Measurements from ENCODE around the gene PTPRN. TPM values are rescaled to one million over a fixed set of nuclear protein-coding genes. Genes with fewer than 3 reads are reported as not detected.
A peak's percentile ranks its signal among the peaks of the same experiment; 100 is the strongest.

The PTPRN gene
- total and polyA plus RNA-seq, 2 donors (not counting 3 experiments of a cell fraction or from before 2014, with no cell fraction given): not detected

DNA sequence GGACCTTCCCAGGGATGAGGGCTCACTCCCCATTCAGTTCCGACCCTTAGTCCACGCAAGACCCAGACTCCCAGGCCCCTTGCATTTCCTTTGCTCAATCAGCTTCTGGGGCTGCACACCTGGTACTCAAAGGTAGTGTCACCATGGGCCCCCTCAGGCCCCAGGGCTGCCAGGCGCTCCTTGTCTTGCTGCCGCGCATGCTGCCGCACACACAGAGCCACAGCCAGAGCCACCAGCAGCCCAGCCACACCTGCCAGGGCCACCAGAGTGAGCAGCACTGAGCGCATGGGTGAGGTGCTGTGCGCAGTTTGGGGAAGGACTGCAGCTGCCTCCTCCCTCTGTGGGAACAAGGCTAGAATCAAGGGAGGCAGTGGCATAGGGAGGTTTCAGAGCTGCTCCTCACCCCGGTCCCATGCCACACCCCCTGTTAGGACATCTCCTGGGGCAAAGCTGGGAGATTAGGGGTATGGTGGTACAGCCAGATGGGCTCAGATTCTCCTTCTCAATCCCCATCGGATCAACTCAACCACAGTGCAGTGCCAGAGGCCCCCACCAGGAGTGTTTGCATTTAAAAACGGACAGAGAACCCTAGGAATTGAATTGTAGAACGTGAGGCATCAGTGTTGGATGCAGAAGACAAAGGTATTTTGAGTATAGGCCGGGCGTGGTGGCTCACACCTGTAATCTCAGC is 11.3 kb downstream of the PTPRN start:
- CTCF ChIA-PET: interaction anchor here (0.8 to 11.2 kb wide), 8 partner anchors 16 to 268 kb away, joined by 3 to 253 read pairs (median 4); partner anchors contain the start of gene DNAJB2
- FAIRE-seq: no peak
- no TSS peak for BruUV-seq (replicated peaks)
- Histone ChIP-seq H2AFZ (ENCODE audit: low read depth, low read length) (no peak overlapping the region), H3K36me3 (ENCODE audit: control insufficient read depth in 2 of 2, extremely low read depth in 1 of 2, insufficient read depth in 2 of 2, low read length in 2 of 2) (no peaks in the 10 kb centered on the region), H3K27me3 (ENCODE audit: control insufficient read depth in 2 of 2, insufficient read depth in 2 of 2, low read length in 2 of 2) (peaks cover 3 to 12% of the 10 kb centered on the region in 2 experiments), H3K4me2 (ENCODE audit: insufficient read depth, low read length) (no peak overlapping the region), H3K9me1 (replicated peaks; ENCODE audit: control insufficient read depth, extremely low read depth, insufficient read depth, low read length) (no peaks in the 10 kb centered on the region), H3K4me1 (ENCODE audit: control insufficient read depth, extremely low read depth, insufficient read depth, low read length) (peaks cover 4% of the 10 kb centered on the region), H3K9ac (replicated peaks; ENCODE audit: extremely low read depth, insufficient read depth, low read length) (no peak overlapping the region), H3K27ac (ENCODE audit: insufficient read depth, low read depth, low read length) (no peak overlapping the region), H3K79me2 (ENCODE audit: control insufficient read depth, insufficient read depth, low read length) (no peaks in the 10 kb centered on the region), H3K4me3 (replicated peaks in 1 of 3; ENCODE audit: insufficient read depth in 1 of 3, low read depth in 1 of 3, low read length in 3 of 3) (no peak overlapping the region), H3K9me3 (replicated peaks; ENCODE audit: control insufficient read depth, insufficient read depth, low read length) (no peaks in the 10 kb centered on the region), H4K20me1 (replicated peaks; ENCODE audit: control insufficient read depth, extremely low read depth, insufficient read depth, low read length) (no peaks in the 10 kb centered on the region)
- intact Hi-C loops (cut with micrococcal nuclease) (loop anchor here (1.0 to 5.0 kb wide), 5 partner anchors 89 to 316 kb away; partner anchors contain the start of genes DNPEP and NHEJ1), dilution Hi-C loops (cut with MboI; ENCODE audit: extremely low pct_ligation_motif_present, low sequenced_read_pairs) (no loop called here)
- POLR2A ChIA-PET: no interaction called here
- TF ChIP-seq POLR2AphosphoS5 (IDR thresholded peaks at IDR 0.05; ENCODE audit: insufficient read depth, low read depth, low read length): no peak
- TF ChIP-seq, protein P1, sequence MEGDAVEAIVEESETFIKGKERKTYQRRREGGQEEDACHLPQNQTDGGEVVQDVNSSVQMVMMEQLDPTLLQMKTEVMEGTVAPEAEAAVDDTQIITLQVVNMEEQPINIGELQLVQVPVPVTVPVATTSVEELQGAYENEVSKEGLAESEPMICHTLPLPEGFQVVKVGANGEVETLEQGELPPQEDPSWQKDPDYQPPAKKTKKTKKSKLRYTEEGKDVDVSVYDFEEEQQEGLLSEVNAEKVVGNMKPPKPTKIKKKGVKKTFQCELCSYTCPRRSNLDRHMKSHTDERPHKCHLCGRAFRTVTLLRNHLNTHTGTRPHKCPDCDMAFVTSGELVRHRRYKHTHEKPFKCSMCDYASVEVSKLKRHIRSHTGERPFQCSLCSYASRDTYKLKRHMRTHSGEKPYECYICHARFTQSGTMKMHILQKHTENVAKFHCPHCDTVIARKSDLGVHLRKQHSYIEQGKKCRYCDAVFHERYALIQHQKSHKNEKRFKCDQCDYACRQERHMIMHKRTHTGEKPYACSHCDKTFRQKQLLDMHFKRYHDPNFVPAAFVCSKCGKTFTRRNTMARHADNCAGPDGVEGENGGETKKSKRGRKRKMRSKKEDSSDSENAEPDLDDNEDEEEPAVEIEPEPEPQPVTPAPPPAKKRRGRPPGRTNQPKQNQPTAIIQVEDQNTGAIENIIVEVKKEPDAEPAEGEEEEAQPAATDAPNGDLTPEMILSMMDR (IDR thresholded peaks at IDR 0.05; ENCODE audit: extremely low read depth in 1 of 2, insufficient read depth in 1 of 2, low read depth in 1 of 2, low read length in 2 of 2): peak; percentile 16 to 19
- DNase-seq (ENCODE audit: low read depth, low spot score): no peak

All from endothelial cell of umbilical vein (primary cell).